Omental fat pad (tissue), 4 donors: Measurements from ENCODE around the gene POMGNT1. TPM values are rescaled to one million over a fixed set of nuclear protein-coding genes. Genes with fewer than 3 reads are reported as not detected.

Experiments used
- ATAC-seq: fragments of 150-250 bp; one replicate; pipeline ENCODE4 v1.9.1; 2016; ENCODE audit warnings: mild to moderate bottlenecking, moderate library complexity; ENCODE audit not compliant: low FRiP score
- DNase-seq: peaks from one replicate; pipeline ENCODE4 v3.0.0-alpha.2; 2019; ENCODE audit warnings: low spot score
- total RNA-seq, 4 donors: library from RNA; depleted of rRNA; stranded (reverse); fragments of >200 nt; gene quantifications; one replicate each; pipeline ENCODE4 v1.1.0, GENCODE V29; 2016
- TF ChIP-seq, protein P1 (sequence below), 3 donors: fragments of 450-650 bp; IDR thresholded peaks; one replicate each; pipeline ENCODE4 v1.5.1; 2016 to 2017; ENCODE audit warnings: antibody characterized with exemption in 3 of 3, mild to moderate bottlenecking in 3 of 3, moderate library complexity in 2 of 3

Gene POMGNT1
- total RNA-seq, 4 donors from 2014 or later: 27.4 to 46.5 (median 38.3) TPM

DNA sequence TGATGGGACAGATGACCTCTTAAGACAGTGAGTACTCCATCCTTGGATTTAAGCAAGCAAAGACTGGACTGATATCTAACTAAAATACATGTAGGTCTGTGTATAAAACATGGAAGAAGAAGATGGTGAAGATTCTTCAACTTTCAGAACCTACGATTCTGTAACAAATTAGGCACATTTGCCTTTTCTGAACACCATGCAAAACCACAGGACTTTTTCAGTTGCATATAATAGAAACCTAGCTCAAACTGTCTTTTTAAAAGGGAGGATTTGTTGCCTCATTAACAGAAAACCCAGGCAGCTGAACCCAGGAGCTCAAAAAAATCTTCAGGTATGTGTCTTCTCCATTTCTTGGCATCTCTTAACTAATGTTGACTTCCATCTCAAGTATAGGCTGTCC, 38.0 kb downstream of the POMGNT1 start:
- TF ChIP-seq, protein P1, sequence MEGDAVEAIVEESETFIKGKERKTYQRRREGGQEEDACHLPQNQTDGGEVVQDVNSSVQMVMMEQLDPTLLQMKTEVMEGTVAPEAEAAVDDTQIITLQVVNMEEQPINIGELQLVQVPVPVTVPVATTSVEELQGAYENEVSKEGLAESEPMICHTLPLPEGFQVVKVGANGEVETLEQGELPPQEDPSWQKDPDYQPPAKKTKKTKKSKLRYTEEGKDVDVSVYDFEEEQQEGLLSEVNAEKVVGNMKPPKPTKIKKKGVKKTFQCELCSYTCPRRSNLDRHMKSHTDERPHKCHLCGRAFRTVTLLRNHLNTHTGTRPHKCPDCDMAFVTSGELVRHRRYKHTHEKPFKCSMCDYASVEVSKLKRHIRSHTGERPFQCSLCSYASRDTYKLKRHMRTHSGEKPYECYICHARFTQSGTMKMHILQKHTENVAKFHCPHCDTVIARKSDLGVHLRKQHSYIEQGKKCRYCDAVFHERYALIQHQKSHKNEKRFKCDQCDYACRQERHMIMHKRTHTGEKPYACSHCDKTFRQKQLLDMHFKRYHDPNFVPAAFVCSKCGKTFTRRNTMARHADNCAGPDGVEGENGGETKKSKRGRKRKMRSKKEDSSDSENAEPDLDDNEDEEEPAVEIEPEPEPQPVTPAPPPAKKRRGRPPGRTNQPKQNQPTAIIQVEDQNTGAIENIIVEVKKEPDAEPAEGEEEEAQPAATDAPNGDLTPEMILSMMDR (IDR thresholded peaks at IDR 0.05): no peak
- DNase-seq (no peak), ATAC-seq (no peak)

DNA sequence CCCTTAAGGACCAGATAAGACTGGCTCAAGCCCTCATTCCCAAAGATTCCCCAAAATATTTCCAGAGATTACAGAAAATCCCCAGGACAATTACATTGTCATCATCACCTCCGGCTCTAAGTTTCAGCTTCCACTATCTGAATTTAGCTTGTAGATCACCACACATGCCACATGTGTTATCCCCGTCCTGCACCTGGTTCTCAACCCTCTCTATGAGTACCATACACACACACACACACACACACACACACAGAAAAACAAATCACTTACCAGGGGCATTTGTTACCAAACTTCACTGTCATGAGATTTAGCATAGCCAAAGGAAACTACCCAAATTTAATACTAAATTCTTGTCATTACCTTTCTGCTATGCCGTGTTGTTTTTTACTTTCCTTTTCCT, 38.7 kb downstream of the POMGNT1 start:
- ATAC-seq (no peak), DNase-seq (no peak)
- TF ChIP-seq, protein P1 (IDR thresholded peaks at IDR 0.05): no peak

DNA sequence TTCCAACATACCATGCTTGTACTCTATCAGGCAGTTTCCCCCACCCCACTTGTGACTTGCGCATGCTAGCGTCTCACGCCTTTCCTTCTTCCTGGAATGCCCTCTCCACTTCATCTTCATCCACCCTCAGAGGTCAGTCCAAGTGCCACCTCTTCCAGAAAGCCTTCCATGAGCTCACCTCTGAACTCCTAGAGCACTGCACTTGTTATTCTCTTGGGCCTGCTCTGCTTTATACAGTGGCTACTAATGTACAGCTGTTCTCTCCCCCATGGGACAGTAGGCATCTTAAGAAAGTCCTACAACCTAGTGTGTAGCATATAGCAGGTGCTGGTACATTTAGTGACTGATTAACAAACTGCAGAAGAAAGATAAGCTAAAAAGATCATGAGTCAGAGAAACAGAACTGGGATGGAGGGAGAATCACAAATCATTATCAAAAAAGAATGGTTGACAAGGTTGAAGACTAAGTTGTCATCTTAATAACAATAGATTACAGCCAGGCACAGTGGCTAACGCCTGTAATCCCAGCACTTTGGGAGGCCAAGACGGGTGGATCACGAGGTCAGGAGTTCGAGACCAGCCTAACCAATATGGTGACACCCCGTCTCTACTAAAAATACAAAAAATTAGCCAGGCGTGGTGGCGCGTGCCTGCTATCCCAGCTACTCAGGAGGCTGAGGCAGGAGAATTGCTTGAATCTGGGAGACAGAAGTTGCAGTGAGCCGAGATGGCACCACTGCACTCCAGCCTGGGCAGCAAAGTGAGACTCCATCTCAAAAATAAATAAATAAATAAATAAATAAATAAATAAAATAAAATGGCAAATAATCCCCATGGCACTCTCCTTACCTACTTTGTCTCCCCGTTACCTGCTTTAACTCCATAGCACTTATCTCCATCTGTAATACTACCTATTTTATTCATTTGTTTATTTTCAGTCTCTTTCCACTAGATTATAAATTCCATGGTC, 39.6 kb downstream of the POMGNT1 start:
- DNase-seq (no peak), ATAC-seq (no peak)
- TF ChIP-seq, protein P1 (IDR thresholded peaks at IDR 0.05): no peak

DNA sequence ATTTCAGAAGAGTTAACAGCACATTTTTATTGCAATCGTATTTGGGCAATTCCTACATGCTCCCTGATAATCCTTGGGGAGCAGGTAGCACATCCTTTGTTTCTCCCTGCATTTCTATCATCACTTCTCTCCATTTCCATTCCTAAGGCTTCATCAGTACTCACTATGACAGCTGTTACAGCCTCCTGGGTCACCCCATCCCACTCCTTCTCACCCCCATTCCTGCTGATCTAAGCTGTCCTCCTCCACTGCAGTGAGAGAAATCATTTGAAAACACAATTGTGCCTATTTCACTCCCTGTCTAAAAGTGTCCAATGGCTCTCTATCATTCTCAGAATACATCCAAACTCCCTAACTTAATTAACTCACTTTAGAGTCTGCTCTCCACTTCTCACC, 40.3 kb downstream of the POMGNT1 start:
- TF ChIP-seq, protein P1 (IDR thresholded peaks at IDR 0.05): no peak
- no peak for ATAC-seq
- DNase-seq: no peak

DNA sequence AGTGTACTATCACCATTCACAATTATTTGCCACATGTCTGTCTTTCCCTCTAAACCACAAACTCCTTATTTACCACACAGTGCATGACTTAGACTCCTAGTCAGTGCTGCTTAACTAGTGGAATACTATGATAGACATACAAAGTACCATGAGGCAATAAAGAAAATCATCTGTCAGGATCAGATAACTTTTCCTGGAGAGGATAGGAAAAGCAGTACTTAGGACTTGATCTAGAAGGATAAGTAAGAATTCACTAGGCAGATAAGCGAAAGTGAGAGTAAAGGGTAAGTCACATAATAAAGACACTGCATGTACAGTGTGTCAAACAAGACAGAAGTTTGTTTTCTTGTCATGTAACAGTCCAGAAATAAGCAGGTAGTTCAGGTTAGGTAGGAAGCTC, 44.5 kb downstream of the POMGNT1 start:
- ATAC-seq: no peak
- no peak for DNase-seq
- TF ChIP-seq, protein P1 (IDR thresholded peaks at IDR 0.05): no peak

DNA sequence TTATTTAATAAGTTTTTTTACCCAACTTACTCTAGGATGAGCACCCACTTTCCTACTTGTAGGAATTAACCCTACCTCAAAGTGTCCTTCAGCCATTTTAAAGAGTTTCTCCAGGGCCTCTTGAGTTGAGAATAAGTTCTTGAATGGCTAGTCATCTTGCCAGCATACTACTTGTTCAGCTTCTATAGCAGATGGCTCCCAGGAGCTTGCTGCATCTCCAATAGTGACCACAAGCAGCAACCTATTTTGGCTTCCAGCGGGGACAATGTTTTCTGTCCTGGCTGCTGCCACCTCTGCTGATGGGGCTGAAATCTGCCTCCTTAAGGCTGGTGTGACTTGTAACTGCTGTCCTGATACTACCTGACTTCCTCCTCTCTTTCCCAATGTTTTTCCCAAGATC, 45.0 kb downstream of the POMGNT1 start:
- no peak for ATAC-seq
- TF ChIP-seq, protein P1 (IDR thresholded peaks at IDR 0.05): no peak
- DNase-seq: no peak

DNA sequence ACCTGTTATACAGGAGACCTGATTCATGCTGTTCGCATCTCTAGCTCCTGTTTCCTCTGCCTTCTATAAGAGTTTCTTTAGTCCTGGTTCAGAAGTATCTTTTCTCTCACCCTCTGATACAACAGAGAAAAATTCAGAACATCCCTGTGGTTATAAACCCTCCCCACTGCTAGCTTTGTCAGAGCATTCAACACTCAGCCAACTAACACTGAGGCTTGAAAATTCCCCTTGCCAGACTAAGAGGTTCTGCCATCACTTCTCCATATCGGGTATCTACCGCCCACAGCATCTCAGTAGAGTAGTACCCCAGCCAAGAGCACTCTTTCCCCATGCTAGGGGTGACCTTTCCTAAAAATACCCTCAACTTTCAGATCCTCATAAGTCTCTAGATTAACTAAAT, 46.2 kb downstream of the POMGNT1 start:
- TF ChIP-seq, protein P1 (IDR thresholded peaks at IDR 0.05): no peak
- DNase-seq (no peak), ATAC-seq (no peak)
